ENCODE measurements around the gene ZNF385D. TPM values are rescaled to one million over a fixed set of nuclear protein-coding genes. Genes with fewer than 3 reads are reported as not detected.

Gene ZNF385D
- total and polyA plus RNA-seq, 7 donors, result under 0.01 to 4.3 (median 1.2) TPM

- TF ChIP-seq POLR2AphosphoS5 (IDR thresholded peaks at IDR 0.05) (no peak), POLR2A (IDR thresholded peaks at IDR 0.05) (no peak), CTCF (IDR thresholded peaks at IDR 0.05) (no peak), EP300 (IDR thresholded peaks at IDR 0.05) (no peak)
- H3K36me3 ChIP-seq, result no peaks in the 10 kb centered on the region
- peaks cover 0 to 5% (median 0%) of the 10 kb centered on the region in 4 donors for H3K4me1 ChIP-seq
- intact Hi-C loops (cut with DNase I), result no loop called here
- no peaks in the 10 kb centered on the region for H3K27me3 ChIP-seq
- 49 to 66% methylated on average over 2 of the region's 2 CpGs for WGBS, 2 donors
- no peak overlapping the region for H3K4me3 ChIP-seq
- no peak for DNase-seq
- peak overlapping the region in 1 of 4 donors; percentile 45 for H3K27ac ChIP-seq
- no peaks in the 10 kb centered on the region for H3K9me3 ChIP-seq
These were observed 35.4 kb upstream of the ZNF385D start for GRCh38 chr3:21786438-21786797.

- Histone ChIP-seq H3K27ac (peak overlapping the region in 1 of 4 donors; percentile 45), H3K36me3 (no peaks in the 10 kb centered on the region), H3K27me3 (no peaks in the 10 kb centered on the region), H3K9me3 (no peaks in the 10 kb centered on the region), H3K4me3 (no peak overlapping the region), H3K4me1 (peaks cover 0 to 5% (median 0%) of the 10 kb centered on the region in 4 donors)
- 63 to 67% methylated on average over 8 of the region's 8 CpGs for WGBS, 2 donors
- TF ChIP-seq EP300 (IDR thresholded peaks at IDR 0.05), result no peak
- no peak for TF ChIP-seq POLR2AphosphoS5 (IDR thresholded peaks at IDR 0.05)
- TF ChIP-seq POLR2A (IDR thresholded peaks at IDR 0.05), result no peak
- DNase-seq, result no peak
- intact Hi-C loops (cut with DNase I), result no loop called here
These were observed 34.9 kb upstream of the ZNF385D start for GRCh38 chr3:21785765-21786437.

GRCh38 chr3:21783839-21784238, 32.8 kb upstream of the ZNF385D start:
- WGBS, 2 donors, result 35 to 79% methylated on average over 4 of the region's 4 CpGs
- H3K4me1 ChIP-seq, result peaks cover 0 to 5% (median 0%) of the 10 kb centered on the region in 4 donors
- H3K4me3 ChIP-seq, result no peak overlapping the region
- H3K36me3 ChIP-seq, result no peaks in the 10 kb centered on the region
- no peaks in the 10 kb centered on the region for H3K27me3 ChIP-seq
- H3K27ac ChIP-seq, result no peak overlapping the region
- DNase-seq, result no peak
- no peaks in the 10 kb centered on the region for H3K9me3 ChIP-seq
- intact Hi-C loops (cut with DNase I), result no loop called here
- TF ChIP-seq EP300 (IDR thresholded peaks at IDR 0.05) (no peak), CTCF (IDR thresholded peaks at IDR 0.05) (no peak), POLR2A (IDR thresholded peaks at IDR 0.05) (no peak), POLR2AphosphoS5 (IDR thresholded peaks at IDR 0.05) (no peak)

- DNase-seq, result no peak
- Histone ChIP-seq H3K27me3 (no peaks in the 10 kb centered on the region), H3K4me1 (peaks cover 0 to 5% (median 0%) of the 10 kb centered on the region in 4 donors), H3K36me3 (no peaks in the 10 kb centered on the region), H3K27ac (no peak overlapping the region), H3K9me3 (no peaks in the 10 kb centered on the region), H3K4me3 (no peak overlapping the region)
- WGBS, 2 donors, result 89 to 91% methylated on average over 2 of the region's 2 CpGs
- intact Hi-C loops (cut with DNase I), result no loop called here
- TF ChIP-seq EP300 (IDR thresholded peaks at IDR 0.05), result no peak
- no peak for TF ChIP-seq POLR2A (IDR thresholded peaks at IDR 0.05)
- TF ChIP-seq POLR2AphosphoS5 (IDR thresholded peaks at IDR 0.05), result no peak
- TF ChIP-seq CTCF (IDR thresholded peaks at IDR 0.05), result no peak
These were observed 30.3 kb upstream of the ZNF385D start for GRCh38 chr3:21781355-21781754.

GRCh38 chr3:21779909-21780308, 28.9 kb upstream of the ZNF385D start:
- peaks cover 0 to 5% (median 0%) of the 10 kb centered on the region in 4 donors for H3K4me1 ChIP-seq
- H3K27ac ChIP-seq, result peak overlapping the region in 1 of 4 donors; percentile 31
- H3K36me3 ChIP-seq, result no peaks in the 10 kb centered on the region

More at GRCh38 chr3:21779909-21780308, 28.9 kb upstream of the ZNF385D start:
- Histone ChIP-seq H3K9me3 (no peaks in the 10 kb centered on the region), H3K27me3 (no peaks in the 10 kb centered on the region), H3K4me3 (no peak overlapping the region)
- TF ChIP-seq CTCF (IDR thresholded peaks at IDR 0.05) (no peak), POLR2A (IDR thresholded peaks at IDR 0.05) (no peak), EP300 (IDR thresholded peaks at IDR 0.05) (no peak), POLR2AphosphoS5 (IDR thresholded peaks at IDR 0.05) (no peak)
- intact Hi-C loops (cut with DNase I), result no loop called here
- no peak for DNase-seq
- 64 to 79% methylated on average over 1 of the region's 1 CpG for WGBS, 2 donors
